Lower leg skin (tissue), 4 donors: ENCODE results near the gene GPR161. TPM values are rescaled to one million over a fixed set of nuclear protein-coding genes. Genes with fewer than 3 reads are reported as not detected.

Experiments used
- DNase-seq, 2 donors: peaks; one replicate each; pipeline ENCODE4 v3.0.0-alpha.2; 2019; ENCODE audit warnings: low spot score in 2 of 2
- H3K4me3 ChIP-seq: fragments of 200-600 bp; sonication (generic); 2 replicates; pipeline ENCODE4 v1.5.1; 2017; ENCODE audit warnings: mild to moderate bottlenecking, low read depth; ENCODE audit not compliant: poor library complexity, severe bottlenecking
- POLR2A ChIP-seq, 2 donors: fragments of 450-650 bp; IDR thresholded peaks; one replicate each; pipeline ENCODE4 v1.6.1; 2016 to 2017; ENCODE audit warnings: antibody characterized with exemption in 2 of 2, mild to moderate bottlenecking in 1 of 2, moderate library complexity in 1 of 2
- WGBS, 2 donors: methylation state at CpG; one replicate each; pipeline ENCODE4 v1.1.5; 2018; 5-methylcytosine and 5-hydroxymethylcytosine counted together
- intact Hi-C: fragments of 100-400 bp; cut with DNase I; formaldehyde crosslinking; loops from one replicate; pipeline ENCODE4 v1.15.0; 2023; ENCODE audit warnings: low total_unique reads
- total RNA-seq, 4 donors: library from RNA; depleted of rRNA; stranded (reverse); fragments of >200 nt; gene quantifications; one replicate each; pipeline ENCODE4 v1.1.0, GENCODE V29; 2016
- TF ChIP-seq, protein P1 (sequence below), 3 donors: fragments of 450-650 bp; IDR thresholded peaks; one replicate each; pipeline ENCODE4 v1.5.1; 2016; ENCODE audit warnings: antibody characterized with exemption in 3 of 3, mild to moderate bottlenecking in 3 of 3, moderate library complexity in 2 of 3

Gene GPR161
- total RNA-seq, 4 donors from 2014 or later, result 0.97 to 5.9 (median 1.6) TPM

DNA sequence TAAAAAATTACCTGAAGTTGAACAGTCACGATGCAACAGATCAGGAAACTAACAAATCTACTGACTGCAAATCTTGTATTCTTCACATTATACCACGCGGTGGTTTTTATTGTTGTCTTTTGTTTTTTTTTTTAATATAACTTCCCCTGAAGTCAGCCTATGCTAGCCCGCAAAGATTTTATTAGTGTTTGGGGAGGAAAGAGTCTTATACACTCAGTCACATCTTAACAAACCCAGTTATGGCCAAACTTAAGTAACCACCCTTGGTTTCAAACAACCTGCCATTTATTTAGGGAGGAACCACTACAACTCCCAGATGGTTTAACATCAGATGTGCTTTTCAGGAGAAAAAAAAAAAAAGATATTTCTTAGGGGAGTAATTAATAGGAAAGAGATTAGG, 15.2 kb upstream of the GPR161 start:
- no peak for DNase-seq
- TF ChIP-seq, protein P1, sequence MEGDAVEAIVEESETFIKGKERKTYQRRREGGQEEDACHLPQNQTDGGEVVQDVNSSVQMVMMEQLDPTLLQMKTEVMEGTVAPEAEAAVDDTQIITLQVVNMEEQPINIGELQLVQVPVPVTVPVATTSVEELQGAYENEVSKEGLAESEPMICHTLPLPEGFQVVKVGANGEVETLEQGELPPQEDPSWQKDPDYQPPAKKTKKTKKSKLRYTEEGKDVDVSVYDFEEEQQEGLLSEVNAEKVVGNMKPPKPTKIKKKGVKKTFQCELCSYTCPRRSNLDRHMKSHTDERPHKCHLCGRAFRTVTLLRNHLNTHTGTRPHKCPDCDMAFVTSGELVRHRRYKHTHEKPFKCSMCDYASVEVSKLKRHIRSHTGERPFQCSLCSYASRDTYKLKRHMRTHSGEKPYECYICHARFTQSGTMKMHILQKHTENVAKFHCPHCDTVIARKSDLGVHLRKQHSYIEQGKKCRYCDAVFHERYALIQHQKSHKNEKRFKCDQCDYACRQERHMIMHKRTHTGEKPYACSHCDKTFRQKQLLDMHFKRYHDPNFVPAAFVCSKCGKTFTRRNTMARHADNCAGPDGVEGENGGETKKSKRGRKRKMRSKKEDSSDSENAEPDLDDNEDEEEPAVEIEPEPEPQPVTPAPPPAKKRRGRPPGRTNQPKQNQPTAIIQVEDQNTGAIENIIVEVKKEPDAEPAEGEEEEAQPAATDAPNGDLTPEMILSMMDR (IDR thresholded peaks at IDR 0.05), result no peak
- no peak for TF ChIP-seq POLR2A (IDR thresholded peaks at IDR 0.05)
- intact Hi-C loops, result no loop called here
- no peak overlapping the region for H3K4me3 ChIP-seq
- WGBS, 2 donors, result 82% methylated on average over 4 of the region's 4 CpGs

DNA sequence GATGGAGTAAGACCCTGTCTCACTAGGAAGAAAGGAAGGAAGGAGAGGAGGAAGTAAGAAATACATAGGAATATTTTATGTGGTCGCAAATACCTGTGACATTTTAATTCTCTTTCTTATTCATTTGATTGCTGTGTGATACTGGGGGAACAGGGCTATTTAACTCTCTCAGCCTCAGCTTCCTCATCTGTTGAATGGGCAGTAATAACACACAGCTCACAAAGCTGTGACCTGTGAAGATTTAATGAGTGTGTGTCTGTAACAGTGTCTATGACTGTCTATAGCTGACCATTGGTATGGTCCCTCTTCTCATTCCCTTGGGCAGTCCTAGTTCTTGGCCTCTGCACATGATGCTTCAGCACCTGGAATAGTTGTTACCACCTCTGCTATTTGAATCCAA, 13.6 kb upstream of the GPR161 start:
- WGBS, 2 donors, result 95 to 100% methylated on average over 1 of the region's 1 CpG
- TF ChIP-seq, protein P1 (IDR thresholded peaks at IDR 0.05), result no peak
- TF ChIP-seq POLR2A (IDR thresholded peaks at IDR 0.05), result no peak
- intact Hi-C loops, result no loop called here

DNA sequence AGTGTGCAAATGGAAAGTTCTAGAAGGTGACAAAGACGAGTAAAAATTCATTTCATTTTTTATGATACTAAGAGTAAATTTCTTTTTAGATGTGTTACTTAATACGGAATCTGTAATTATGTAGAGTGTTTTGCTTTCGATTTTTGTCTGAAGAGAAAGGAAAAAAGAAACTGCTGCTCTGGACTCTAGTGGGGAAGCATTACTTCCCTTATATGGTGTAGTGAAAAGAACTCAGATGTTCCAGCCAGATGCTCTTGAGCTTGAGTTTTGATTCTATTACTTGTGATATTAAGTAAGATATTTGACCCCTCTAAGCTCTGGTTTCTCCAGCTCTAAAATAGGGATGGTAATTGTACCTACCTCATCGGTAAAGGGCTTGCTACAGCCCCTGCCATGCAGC, 12.2 kb upstream of the GPR161 start:
- WGBS, 2 donors, result 57 to 67% methylated on average over 4 of the region's 4 CpGs
- no peak overlapping the region for H3K4me3 ChIP-seq
- DNase-seq, result no peak
- TF ChIP-seq, protein P1 (IDR thresholded peaks at IDR 0.05), result no peak
- TF ChIP-seq POLR2A (IDR thresholded peaks at IDR 0.05), result no peak
- intact Hi-C loops, result no loop called here

More for the DNA sequence above, 13.6 kb upstream of the GPR161 start:
- no peak for DNase-seq
- no peak overlapping the region for H3K4me3 ChIP-seq

DNA sequence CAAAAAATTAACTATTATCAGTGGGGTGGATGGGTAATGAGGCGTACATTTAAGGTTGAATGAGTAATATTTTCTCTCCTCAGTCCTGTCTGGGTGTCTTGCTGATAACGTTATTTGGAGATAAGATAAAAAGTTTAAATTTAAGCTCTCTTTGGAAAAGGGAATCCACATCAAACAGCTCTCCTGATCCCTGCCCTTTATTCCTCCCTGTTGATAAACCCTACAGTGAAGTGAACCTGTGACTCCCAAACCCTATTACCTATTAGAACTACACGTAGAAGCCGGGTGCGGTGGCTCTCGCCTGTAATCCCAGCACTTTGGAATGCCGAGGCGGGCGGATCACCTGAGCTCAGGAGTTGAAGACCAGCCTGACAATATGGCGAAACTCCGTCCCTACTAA, 9.9 kb upstream of the GPR161 start:
- TF ChIP-seq, protein P1 (IDR thresholded peaks at IDR 0.05), result no peak
- TF ChIP-seq POLR2A (IDR thresholded peaks at IDR 0.05), result no peak
- WGBS, 2 donors, result 88 to 91% methylated on average over 11 of the region's 11 CpGs
- DNase-seq, result no peak
- H3K4me3 ChIP-seq, result no peak overlapping the region
- intact Hi-C loops, result no loop called here

DNA sequence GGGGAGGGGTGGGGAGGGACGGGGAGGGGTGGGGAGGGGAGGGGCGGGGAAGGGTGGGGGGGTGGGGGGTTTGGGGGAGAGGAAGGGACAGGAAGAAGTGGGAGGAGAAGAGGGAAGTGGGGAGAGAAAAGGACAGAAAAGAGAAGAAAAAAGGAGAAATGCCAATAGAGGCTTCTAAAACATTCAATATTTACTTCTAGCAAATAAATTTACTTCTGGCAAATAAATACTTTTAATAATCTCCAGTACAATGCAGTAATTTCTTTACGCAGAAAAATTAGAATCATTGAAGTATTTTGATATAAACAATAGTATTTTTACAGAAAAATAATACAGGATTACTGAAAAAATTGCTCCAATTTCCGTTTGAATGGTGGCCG, 9.4 kb upstream of the GPR161 start:
- intact Hi-C loops, result no loop called here
- no peak for TF ChIP-seq POLR2A (IDR thresholded peaks at IDR 0.05)
- TF ChIP-seq, protein P1 (IDR thresholded peaks at IDR 0.05), result no peak
- WGBS, 2 donors, result 58 to 60% methylated on average over 5 of the region's 5 CpGs
- H3K4me3 ChIP-seq, result no peak overlapping the region
- no peak for DNase-seq
